Measurements from ENCODE around the gene LMAN2. TPM values are rescaled to one million over a fixed set of nuclear protein-coding genes. Genes with fewer than 3 reads are reported as not detected.

LMAN2 gene
- total and polyA plus RNA-seq, 8 donors = 71.1 to 128 (median 92.6) TPM

DNA sequence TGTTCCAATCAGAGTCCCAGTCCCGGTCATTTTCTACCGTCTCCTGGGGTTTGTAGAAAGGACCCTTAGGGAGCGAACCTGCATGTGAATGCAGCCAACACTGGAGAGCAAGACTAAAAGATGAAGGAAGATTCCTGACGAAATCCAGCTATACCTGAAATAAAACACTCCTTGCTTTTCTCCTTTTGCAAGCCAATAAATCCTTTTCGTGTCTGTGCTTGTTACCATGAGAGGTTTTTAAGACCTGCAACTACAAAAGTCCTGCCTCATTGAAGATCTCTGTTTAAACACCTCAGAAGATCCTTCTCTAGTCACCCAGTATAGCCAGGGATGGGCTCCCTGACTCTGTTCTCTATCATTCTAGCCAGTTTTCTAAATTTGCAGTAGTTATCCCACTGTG, 22.7 kb upstream of the LMAN2 start:
- intact Hi-C loops (cut with DNase I) = no loop called here
- no peaks in the 10 kb centered on the region for H3K9me3 ChIP-seq
- H3K36me3 ChIP-seq = no peaks in the 10 kb centered on the region
- 79 to 81% methylated on average over 5 of the region's 5 CpGs for WGBS, 2 donors
- DNase-seq (no peak), FAIRE-seq (no peak), ATAC-seq (no peak)
- no peak overlapping the region for H3K27ac ChIP-seq
- no peaks in the 10 kb centered on the region for H3K27me3 ChIP-seq
- peaks cover 10 to 20% (median 11%) of the 10 kb centered on the region in 3 donors for H3K4me1 ChIP-seq
- H3K4me3 ChIP-seq = no peak overlapping the region
- TF ChIP-seq, protein P1, sequence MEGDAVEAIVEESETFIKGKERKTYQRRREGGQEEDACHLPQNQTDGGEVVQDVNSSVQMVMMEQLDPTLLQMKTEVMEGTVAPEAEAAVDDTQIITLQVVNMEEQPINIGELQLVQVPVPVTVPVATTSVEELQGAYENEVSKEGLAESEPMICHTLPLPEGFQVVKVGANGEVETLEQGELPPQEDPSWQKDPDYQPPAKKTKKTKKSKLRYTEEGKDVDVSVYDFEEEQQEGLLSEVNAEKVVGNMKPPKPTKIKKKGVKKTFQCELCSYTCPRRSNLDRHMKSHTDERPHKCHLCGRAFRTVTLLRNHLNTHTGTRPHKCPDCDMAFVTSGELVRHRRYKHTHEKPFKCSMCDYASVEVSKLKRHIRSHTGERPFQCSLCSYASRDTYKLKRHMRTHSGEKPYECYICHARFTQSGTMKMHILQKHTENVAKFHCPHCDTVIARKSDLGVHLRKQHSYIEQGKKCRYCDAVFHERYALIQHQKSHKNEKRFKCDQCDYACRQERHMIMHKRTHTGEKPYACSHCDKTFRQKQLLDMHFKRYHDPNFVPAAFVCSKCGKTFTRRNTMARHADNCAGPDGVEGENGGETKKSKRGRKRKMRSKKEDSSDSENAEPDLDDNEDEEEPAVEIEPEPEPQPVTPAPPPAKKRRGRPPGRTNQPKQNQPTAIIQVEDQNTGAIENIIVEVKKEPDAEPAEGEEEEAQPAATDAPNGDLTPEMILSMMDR (IDR thresholded peaks at IDR 0.05) = no peak

DNA sequence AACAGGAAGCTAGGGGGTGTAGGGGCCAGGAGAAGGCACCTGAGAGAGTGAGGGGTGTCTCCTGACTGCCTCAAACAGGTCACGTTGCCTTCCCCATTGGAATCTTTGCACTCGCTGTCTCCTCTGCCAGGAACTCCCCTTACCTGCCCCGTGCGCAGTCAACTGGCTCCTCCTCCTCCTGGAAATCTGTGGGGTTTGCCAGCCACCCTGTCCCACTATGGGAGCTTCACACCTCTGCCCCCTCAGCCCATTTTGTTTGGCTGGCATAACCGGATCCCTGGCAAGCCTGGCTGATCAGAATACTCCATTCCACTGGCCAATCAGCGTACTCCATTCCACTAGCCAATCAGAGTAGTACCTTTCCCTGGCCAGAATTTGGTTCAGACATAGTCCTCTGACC, 22.3 kb upstream of the LMAN2 start:
- no peak for ATAC-seq
- 64 to 77% methylated on average over 5 to 6 of the region's 6 CpGs for WGBS, 2 donors
- TF ChIP-seq, protein P1 (IDR thresholded peaks at IDR 0.05) = no peak
- FAIRE-seq = no peak
- no peak for DNase-seq
- H3K27me3 ChIP-seq = no peaks in the 10 kb centered on the region
- intact Hi-C loops (cut with DNase I) = no loop called here
- H3K4me3 ChIP-seq = no peak overlapping the region
- no peak overlapping the region for H3K27ac ChIP-seq
- H3K9me3 ChIP-seq = no peaks in the 10 kb centered on the region
- no peaks in the 10 kb centered on the region for H3K36me3 ChIP-seq
- peaks cover 12 to 20% (median 14%) of the 10 kb centered on the region in 3 donors for H3K4me1 ChIP-seq

DNA sequence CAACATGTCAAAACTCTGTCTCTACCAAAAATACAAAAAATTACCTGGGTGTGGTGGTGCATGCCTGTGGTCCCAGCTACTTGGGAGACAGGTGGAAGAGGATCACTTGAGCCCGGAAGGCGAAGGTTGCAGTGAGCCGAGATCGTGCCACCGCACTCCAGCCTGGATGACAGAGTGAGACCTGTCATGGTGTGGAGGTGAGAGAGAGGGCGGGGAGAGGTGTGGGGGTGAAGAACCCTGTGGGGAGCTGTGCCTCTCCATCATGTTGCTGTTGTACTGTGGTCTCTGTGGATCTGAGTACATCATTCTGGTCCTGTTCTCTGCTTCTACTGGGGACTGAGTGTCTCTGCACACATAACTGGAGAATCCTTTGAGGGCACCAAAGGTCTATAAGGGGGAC, 21.4 kb upstream of the LMAN2 start:
- 89 to 100% methylated on average over 6 of the region's 6 CpGs for WGBS, 2 donors
- FAIRE-seq = no peak

DNA sequence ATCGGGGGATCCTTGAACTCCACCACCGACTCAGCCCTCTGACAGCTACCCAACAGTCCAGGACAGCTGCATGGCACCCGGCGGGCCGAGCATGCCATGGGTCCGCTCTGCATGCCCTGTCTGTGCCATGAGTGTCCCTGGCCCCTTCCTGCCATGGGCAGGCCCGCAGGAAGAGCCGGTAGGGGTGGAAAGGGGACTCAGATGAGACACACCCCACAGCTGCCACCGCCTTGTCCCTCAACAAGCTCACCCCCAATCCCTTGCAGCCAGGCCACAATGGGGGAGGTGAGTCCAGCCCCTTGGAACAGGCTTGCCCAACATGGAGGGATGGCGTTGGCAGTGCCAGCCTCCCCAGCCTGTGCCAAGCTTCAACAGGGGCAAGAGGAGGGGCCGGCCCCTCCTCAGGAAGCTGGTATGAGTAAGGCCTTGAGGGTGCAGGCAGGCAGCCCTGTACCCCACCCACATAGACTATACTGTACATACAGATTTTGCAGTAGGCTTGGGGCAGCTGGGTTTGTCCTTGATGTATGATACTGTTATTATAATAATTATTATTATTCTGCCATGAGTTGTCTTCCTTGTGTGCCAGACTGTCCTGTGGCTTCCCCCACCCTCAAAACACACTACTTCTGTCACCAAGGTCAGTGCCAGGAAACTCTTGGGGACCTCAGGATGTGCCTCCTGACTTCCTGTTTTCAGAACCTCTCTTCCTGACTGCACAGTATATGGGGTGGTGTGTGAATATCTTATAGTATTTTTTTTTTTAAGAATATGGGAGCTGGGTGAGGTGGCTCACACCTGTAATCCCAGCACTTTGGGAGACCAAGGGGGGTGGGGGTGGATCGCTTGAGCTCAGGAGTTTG, 20.8 kb upstream of the LMAN2 start:
- intact Hi-C loops (cut with DNase I) = no loop called here
- H3K27ac ChIP-seq = no peak overlapping the region

More for the DNA sequence above, 21.4 kb upstream of the LMAN2 start:
- Histone ChIP-seq H3K27me3 (no peaks in the 10 kb centered on the region), H3K9me3 (no peaks in the 10 kb centered on the region), H3K4me1 (peaks cover 12 to 20% (median 14%) of the 10 kb centered on the region in 3 donors), H3K36me3 (no peaks in the 10 kb centered on the region), H3K27ac (no peak overlapping the region), H3K4me3 (no peak overlapping the region)
- no peak for ATAC-seq
- intact Hi-C loops (cut with DNase I) = no loop called here
- no peak for DNase-seq
- TF ChIP-seq, protein P1 (IDR thresholded peaks at IDR 0.05) = no peak

More for the DNA sequence above, 20.8 kb upstream of the LMAN2 start:
- TF ChIP-seq, protein P1 (IDR thresholded peaks at IDR 0.05) = no peak
- H3K9me3 ChIP-seq = no peaks in the 10 kb centered on the region
- H3K4me3 ChIP-seq = no peak overlapping the region
- no peaks in the 10 kb centered on the region for H3K27me3 ChIP-seq
- DNase-seq = no peak
- FAIRE-seq = no peak
- peaks cover 14 to 26% (median 17%) of the 10 kb centered on the region in 3 donors for H3K4me1 ChIP-seq
- no peaks in the 10 kb centered on the region for H3K36me3 ChIP-seq
- whole genome bisulfite sequencing, 2 donors = 82 to 84% methylated on average over 12 of the region's 12 CpGs
- ATAC-seq = no peak

Data from pancreas (tissue), 10 donors.